GM18502 (cell line): Measurements from ENCODE around the gene ZFYVE21.

Experiments
- ATAC-seq: cut with Tn5 transposase; IDR thresholded peaks from one replicate; pipeline ENCODE4 v1.9.1; 2021; ENCODE audit warnings: mild to moderate bottlenecking; ENCODE audit not compliant: unreplicated experiment, poor library complexity

Gene ZFYVE21

DNA sequence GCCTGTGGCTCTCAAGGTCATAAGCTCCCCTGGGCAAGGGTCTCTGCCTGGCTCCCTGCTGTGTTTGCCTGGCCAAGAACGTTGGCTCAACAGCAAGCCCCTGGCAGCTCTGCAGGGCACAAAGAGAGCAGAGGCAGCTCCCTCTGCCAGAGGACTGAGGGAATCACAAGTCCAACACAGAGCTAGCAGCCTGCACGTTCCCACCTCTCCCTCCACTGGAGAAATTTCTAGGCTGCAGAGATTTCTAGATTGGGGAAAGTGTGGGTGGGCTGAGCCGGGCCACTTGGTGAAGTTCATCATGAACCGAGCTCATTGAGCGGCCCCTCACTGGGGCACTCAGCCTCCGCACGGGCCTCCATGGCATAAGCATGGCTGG lies 19.8 kb downstream of the ZFYVE21 start:
- no peak for ATAC-seq

DNA sequence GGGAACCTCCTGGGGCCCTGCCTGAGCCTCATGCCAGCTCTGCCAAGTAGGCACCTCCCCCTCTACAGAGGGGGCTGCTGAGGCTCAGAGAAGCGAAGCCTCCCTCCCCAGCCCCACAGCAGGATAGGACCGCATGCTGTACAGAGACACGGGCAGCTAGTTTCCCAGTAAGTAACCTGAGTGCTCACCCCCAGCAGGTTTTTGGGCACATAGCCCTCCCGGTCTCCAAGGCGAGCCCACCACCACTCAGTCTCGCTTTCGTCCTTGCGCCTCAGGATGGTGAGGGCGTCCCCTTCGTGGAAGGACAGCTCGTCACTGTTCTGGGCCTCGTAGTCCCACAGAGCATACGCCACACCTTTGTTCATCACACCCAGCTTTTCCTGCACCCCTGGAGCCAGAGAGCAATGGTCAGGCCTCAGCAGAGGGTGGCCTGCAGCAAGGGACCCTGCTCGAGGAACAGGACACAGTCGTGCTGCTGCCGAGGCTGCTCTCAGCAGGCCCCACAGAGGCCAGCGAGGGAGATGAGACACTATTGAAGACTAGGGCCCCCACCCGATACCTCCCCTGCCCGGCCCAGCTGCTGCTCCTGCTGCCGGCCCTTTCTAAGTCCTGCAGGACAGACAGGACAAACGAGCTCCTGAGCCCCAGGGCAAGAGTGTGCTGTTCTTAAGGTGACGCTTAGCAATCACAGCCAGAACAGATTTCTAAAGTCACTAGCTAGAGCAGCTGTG lies 20.4 kb downstream of the ZFYVE21 start:
- no peak for ATAC-seq

DNA sequence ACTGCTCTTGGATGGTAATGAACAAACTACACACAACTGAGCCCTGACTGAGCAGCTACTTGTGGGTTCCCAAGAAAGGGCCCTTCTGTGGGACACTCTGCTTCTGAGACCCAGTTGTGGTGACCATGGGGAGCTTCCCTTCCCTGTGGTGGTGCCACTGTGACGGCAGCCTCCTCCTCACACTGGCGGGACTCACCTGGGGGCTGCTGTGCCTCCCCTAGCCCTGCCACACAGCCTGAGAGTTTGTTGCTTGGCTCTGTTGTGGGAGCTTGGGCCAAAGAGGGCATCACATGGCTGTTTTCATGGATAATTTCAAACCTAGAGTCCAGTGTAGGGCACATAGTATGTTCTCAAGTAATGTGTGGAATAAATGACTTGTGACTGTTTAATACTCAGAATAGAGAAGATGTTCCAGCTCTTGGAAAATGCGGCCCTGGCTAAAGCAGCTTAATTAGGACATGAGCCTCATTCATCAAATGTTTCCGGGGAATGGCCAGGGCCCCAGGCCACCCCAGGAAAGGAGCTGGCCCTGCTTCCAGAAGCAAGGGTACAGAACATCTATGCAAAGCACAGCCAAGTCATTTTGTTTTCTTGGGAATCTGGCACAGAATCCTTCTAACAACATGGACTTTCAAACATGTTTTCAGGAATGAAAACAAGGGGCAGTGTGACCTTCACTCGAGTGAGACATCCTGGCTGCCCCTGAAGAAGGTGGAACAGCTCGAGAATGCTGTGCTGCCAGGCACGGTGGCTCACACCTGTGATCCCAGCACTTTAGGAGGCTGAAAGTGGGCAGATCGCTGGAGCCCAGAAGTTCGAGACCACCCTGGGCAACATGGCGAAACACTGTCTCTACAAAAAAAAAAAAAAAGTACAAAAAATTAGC lies 21.2 kb downstream of the ZFYVE21 start:
- no peak for ATAC-seq

DNA sequence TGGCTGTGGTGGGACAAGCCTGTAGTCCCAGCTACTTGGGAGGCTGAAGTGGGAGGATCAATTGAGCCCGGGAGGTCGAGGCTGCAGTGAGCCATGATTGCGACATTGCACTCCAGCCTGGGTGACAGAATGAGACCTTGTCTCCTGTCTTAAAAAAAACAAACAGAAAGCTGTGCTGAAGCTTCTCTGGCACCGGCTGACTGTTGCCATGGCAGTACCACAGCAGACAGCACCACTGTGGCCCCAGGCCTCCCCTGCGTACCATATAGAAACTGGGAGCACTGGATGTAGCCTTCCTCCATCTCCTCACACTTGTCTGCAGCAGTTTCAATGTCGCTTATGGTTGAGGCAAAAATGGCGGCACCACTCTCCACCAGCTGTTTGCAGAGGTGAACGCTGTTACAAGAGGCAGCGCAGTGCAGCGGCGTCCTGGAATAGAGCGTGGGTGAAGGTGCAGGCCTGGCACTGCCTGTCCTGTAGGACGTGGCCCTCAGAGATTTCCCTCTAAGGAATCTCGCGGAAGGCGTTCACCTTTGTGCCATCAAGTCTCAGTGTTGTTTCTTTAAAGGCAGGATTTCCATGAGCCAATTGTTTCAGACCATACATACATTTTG lies 21.9 kb downstream of the ZFYVE21 start:
- no peak for ATAC-seq

DNA sequence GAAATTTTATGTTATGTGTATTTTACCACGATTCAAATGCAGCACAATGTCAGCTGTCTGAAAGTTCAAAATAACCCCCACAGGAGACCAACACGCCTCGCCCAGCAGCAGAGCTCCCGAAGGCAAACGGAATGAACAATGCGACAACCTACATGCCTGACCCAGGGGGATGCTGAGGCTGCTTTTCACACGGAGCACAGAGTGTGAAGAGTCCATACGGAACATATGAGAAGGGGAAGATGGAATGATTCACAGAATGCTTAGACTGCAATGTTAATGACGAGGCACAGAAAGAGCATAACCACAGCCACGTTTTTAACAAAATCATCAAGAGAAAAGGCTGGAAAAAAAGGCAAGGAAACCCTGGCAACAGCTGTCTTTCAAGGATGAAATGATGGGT lies 22.6 kb downstream of the ZFYVE21 start:
- no peak for ATAC-seq

DNA sequence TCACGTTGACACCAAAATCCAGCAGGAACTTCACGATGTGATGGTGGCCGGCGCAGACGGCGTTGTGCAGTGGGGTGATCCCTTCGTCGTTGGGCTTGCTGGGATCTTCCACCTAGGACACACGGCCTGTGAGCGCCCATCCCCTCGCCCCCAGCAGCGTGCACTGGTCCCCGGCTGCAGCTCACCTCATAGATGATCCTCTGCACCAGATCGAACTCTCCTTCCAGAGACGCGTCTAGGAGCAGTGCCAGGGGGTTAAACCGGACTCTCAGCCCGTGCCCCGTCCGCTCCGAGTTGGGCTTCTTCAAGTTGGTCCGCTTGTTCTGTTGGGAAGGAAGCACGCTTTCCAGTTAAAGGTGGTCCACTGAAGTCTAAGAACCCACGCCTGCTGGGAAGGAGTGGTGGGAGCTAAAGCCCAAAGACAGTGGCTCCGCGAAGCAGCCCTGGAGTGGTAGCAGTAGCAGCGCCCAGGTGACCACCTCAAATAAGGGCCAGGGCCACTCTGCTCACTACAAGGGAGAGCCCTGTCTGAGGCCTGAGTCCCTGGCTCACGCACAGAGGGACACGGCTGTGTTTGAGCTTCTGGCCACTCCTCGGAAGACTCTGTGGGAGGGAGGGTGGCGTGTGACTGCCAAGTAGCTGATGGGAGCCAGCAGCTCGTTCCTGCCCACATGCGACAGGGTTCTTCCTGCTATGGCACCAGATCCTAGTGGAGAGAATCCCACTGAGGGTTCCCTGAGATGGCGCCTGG lies 23.3 kb downstream of the ZFYVE21 start:
- no peak for ATAC-seq

DNA sequence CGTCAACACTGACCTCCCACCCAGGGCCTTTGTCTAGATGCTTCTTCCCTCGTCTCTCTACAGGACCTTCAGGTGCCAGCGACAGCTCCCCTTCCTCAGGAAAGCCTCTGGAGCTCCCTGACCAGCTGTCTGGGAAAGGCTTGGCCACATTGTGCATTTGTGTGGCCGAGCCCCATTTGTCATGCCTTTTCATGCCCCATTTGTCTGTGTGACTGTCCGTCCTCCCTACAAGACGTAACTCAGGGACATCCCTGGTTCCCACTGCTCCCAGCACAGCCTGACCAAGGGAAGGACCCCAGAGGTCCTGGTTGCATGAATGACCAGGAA lies 23.8 kb downstream of the ZFYVE21 start:
- ATAC-seq = no peak

DNA sequence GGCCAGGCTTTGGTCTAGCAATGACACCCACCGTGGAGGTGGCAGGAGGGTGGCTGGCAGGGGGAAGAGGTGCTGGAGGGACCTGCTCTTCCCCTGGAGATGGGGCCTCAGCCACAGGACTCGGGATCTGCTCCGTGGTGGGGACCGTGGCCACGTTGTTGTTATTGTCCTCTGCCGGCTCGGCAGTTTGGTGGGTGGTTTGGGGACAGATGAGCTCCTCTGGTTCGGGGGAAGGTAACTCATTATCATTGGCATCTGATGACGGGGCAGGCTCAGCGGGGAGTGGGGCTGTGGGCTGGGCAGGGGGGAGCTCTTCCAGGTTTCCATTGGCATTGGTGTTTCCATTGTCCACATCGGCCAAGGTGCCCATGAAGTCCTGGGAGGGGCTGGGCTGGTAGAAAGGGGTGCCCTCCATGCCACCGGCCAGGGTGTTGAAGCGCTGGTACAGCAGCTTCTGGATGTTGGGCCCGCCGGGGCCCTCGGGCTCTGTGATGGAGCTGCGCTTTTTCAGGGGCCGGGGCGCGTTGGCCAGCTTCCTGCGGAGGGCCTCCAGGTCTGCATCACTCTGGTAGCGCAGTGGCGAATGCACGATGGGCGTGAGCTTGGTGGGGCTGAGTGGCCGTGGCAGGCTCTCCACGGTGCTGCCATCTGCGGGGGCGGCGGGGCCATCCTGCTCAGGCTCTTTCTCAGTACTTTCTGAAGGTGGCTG lies 24.3 kb downstream of the ZFYVE21 start:
- no peak for ATAC-seq

DNA sequence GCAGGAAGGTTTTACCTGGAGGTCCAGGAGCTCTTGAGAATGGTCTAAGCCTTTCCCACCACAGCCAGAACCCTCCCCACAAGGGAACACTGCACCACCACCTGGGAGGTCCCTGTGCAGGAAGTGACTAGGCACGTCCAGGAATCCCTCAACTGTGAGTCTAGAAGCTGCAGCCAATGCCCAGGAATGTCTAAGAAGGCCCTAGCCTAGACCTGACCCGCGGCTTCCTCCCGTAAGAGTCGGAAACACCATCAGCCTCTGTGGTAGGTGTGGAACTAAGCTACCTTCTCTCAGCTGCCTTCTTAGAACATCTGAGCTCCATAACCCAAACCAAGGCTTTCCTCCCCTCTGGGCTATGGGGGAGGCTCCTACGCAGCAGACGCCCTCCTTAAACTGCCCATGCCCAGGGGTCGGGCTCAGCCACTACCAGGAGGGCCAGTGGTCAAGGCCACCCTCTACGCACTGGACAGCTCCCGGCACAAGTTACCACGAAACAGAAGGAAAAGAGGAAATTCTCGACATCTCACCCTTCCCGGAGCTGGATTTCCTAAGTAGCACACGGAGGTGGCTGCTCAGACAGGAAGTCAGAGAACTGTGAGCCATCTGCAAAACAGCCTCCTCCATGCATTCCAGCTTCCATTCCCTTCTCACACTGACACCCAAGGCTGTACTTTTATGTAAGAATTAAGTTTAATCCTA lies 25.5 kb downstream of the ZFYVE21 start:
- ATAC-seq = no peak

DNA sequence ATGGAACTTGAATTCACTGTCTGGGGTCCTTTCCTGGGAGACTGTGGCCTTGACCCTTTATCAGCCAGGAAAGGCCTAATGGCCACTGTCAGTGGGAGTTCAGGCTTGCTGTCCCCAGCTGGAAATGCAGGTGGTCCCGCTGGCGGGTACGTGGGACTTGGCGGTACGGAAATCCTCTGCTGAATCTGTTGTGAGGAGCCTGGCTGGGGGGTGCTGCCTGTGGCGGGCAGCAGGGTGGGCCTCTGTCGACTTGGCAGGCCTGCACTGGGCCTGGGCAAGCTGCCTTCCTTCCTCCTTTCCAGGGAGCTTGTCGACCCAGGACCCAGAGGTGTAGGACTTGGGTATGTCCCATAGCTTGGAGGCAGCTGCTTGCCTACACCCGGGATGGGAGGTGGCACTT lies 26.3 kb downstream of the ZFYVE21 start:
- no peak for ATAC-seq

DNA sequence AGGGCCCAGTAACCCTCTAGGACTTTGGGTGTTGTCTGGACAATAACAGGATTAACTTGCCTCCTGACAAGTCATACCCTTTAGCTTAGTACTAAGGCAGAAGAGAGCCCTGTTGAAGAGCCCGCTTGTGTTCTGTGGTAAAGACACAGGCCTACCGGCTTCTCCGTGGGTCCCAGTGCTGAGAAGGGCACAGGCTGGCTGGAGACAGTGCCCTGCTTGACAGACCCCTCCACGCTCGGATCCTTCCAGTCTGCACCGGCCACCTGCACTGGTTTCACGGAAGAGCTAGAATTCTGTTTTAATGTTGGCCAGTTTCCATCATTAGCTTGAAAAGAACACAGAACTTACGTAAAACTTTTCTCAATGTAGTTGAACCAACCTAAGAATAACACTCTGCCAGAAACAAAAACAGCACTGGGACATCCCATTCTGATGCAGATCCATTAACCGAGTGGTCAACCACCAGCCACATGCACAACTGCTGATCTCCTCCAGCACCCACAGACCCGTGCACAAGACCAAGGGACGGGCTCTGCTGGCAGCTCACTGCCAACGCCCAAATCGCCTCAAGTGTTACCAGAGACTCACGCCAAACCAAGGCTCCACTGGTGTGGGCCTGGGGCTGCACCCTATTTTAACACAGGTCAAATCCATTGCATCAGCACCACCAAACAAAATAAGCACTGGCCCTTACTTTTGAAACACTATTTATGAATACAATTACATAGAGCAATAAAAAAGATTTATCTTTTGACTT lies 27.1 kb downstream of the ZFYVE21 start:
- ATAC-seq = no peak

DNA sequence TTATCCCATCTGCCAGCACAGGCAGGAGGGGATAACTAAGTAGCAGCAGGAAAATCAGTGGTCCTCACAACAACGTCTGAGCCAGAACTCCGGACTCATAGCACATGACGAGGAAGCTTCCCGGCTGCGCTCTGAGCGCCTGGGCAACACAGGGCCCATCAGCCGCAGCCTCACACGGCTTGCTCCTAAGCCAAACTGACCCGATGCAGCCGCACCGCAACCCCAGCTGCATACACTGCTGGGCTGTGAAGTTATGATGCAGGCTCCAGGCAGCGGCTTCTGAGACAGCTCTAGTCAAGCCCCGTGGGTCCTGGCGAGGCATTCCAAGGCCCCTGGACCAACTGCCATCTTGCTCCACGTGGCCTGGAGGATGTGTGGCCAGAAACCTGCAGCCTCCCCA lies 28.1 kb downstream of the ZFYVE21 start:
- ATAC-seq = no peak

DNA sequence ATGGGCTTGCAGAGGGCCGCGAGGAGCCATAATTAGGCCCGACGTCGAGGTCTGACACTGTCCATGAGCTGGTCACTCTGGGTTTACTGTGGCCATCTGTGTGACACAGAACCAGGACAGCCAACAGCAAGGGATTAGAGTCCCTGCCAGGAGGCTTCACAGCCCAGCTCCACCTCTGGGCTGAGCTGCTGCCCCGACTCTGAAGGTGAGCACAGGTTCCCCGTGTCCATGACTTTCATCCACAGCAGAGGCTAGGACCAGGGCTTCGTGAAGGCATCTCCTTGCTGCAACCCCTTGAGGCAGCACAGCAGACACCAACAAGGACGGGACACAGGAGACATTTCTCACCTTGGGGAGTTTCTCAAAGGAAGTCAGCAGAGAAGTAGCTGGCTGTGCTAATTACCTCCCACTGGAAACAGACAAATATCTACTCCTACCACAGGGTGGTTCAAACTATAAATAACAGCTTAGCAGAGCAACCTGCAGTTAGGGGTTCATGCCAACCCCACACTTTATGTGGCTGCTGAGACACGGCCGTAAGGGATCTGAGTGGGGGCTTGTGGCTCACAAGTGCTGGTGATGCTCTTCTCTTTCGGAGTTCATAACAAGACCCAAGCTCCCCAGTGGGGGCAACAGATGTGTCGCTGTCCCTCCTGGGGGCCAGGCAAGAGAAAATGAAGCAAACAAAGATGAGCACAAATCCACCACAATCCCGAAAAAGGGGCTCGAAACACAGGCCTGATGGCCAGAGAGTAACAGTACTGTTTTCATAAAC lies 29.2 kb downstream of the ZFYVE21 start:
- no peak for ATAC-seq

DNA sequence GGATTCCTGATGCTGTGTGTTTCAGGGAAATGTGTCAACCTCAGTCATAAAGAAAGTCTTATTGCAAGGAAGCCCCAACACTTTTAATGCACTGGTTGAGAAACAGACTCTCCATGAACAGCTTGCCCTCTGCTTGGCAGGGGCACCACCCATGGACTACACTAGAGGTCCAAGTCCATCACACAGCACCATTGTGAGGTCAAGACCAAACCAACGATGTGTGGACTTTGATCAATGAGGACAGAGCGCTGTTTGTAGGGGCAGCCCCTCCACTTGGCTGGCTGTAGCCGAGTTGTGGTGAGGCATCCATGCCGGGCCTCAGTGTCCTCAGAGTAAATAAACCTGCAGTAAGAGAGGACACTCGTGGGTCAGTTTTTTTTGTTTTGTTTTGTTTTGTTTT lies 29.8 kb downstream of the ZFYVE21 start:
- ATAC-seq = no peak

DNA sequence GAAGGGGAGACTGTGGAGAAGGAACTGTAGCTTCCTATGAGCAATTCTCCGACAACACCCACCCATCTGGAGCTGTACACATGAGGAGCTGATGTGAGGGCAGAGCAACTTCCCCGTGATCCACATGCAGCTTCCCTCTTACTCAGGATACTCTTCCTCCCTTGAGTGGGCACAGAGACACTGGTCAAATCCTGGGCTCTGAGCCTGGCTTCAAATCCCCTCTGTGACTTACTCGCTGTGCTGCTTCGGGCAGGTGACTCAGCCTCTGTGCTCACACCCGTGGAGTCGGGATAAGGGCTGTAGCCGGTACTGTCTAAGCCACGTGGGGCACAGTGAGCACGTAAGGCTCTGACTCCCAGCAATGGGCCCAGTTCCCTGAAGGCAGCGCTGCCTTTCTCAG lies 31.1 kb downstream of the ZFYVE21 start:
- no peak for ATAC-seq

DNA sequence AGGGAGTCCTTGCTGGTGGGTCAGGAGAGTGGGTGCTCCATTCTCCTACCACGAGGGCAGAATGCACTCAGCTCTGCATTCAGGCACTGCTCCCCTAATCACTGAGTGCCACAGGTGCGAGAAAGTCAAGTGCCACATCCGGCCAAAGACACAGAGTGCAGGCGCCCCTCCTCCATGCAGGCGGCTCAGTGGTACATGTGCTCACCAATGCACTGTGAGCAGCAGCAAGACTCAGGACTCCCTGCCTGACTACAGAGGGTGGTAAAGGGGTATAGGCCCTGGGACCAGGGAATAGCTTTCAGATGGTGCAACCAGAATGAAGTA lies 32.9 kb downstream of the ZFYVE21 start:
- ATAC-seq = no peak

DNA sequence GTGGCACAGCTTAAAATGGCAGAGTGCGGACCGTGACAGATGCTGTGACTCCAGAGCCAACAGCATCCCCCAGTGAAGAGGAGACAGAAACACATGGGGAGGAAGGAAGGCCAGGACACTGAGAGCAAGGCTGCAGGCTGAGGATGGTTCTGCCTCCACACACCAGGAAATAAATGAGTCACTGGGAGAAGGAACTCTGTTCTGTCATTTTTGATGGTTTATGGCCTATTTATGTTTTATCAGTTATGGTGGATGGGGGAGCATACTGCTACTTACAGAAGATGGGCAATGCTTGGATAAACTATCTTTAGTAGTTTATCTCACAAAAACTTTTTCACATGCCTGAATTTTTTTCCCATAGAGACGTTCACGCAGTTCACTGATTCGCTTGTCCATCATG lies 33.8 kb downstream of the ZFYVE21 start:
- no peak for ATAC-seq

DNA sequence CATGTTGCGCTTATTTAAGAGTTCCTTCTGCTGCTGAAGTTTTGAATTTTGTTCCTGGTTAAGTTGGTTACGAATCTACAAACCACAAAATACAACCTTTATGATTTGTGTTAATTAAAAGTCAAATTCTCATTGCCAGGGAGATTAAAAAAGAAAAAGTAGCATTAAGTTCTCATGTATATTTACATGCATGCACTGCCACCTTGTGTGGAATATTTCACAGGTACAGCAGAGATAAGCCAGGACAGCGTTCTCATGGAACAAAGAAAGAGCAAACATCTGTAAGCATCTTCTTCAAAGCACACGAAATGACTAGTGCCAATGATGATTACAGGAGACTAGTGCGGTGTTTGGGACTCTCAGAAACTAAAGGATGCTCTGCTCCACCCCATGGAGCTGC lies 34.2 kb downstream of the ZFYVE21 start:
- no peak for ATAC-seq
